K562 (cell line): ENCODE results near the gene HSPA14. TPM values are rescaled to one million over a fixed set of nuclear protein-coding genes. Genes with fewer than 3 reads are reported as not detected.

ENCODE experiments used
- CEBPG ChIP-seq, 3 experiments: fragments of 200-800 bp in 1 of 3; sonication (Bioruptor generic) in 1 of 3; sonication (generic) in 1 of 3; formaldehyde crosslinking in 1 of 3; IDR thresholded peaks in 2 of 3; conservative IDR thresholded peaks in 1 of 3; 2 replicates each; pipeline versions ENCODE4 v1.6.1 to v1.8.0; 2016 to 2022; ENCODE audit warnings: missing compliant biosample characterization in 2 of 3, missing genetic modification characterization in 2 of 3, mild to moderate bottlenecking in 1 of 3, missing genetic modification reagents in 1 of 3
- CHAMP1 ChIP-seq: fragments of 450-650 bp; IDR thresholded peaks from 2 replicates; pipeline ENCODE4 v1.6.1; 2016; ENCODE audit warnings: mild to moderate bottlenecking
- HDGF ChIP-seq: fragments of 450-650 bp; IDR thresholded peaks from 2 replicates; pipeline ENCODE4 v1.6.1; 2016
- MCM7 ChIP-seq, 2 experiments: fragments of 450-650 bp; IDR thresholded peaks; 2 replicates each; pipeline ENCODE4 v1.6.1; 2016 to 2018
- POLR2A ChIP-seq: fragments of 450-650 bp; conservative IDR thresholded peaks from 2 replicates; pipeline ENCODE4 v1.6.1; 2016
- PREB ChIP-seq: sonication (generic); formaldehyde crosslinking; IDR thresholded peaks from 2 replicates; pipeline ENCODE4 v1.8.1; 2023; ENCODE audit warnings: mild to moderate bottlenecking, missing genetic modification reagents
- RBM34 ChIP-seq: fragments of 200-400 bp; formaldehyde crosslinking; IDR thresholded peaks from 2 replicates; pipeline ENCODE4 v1.6.1; 2018; ENCODE audit warnings: low read length, borderline replicate concordance; ENCODE audit not compliant: insufficient read depth
- SREBF1 ChIP-seq: fragments of 150-350 bp; IDR thresholded peaks from 2 replicates; pipeline ENCODE4 v1.6.1; 2014; ENCODE audit warnings: antibody characterized with exemption, low read depth, low read length, borderline replicate concordance
- STAG1 ChIP-seq: sonication (generic); formaldehyde crosslinking; IDR thresholded peaks from 2 replicates; pipeline ENCODE4 v1.5.0; 2020; ENCODE audit warnings: missing genetic modification reagents, borderline replicate concordance
- ZBTB26 ChIP-seq: fragments of 450-650 bp; formaldehyde crosslinking; IDR thresholded peaks from 2 replicates; pipeline ENCODE4 v1.4.0; 2022; ENCODE audit warnings: missing genetic modification characterization
- ZNF277 ChIP-seq: fragments of 250-450 bp; sonication (Bioruptor Pico); IDR thresholded peaks from 2 replicates; pipeline ENCODE4 v1.8.0; 2022; ENCODE audit warnings: inconsistent platforms, mild to moderate bottlenecking, moderate library complexity, borderline replicate concordance
- ZNF444 ChIP-seq: fragments of 250-450 bp; sonication (Bioruptor Pico); IDR thresholded peaks from 2 replicates; pipeline ENCODE4 v1.4.0; 2020; ENCODE audit warnings: mild to moderate bottlenecking, moderate library complexity
- ZNF592 ChIP-seq: fragments of 450-650 bp; IDR thresholded peaks from 2 replicates; pipeline ENCODE4 v1.6.1; 2017; ENCODE audit warnings: antibody characterized with exemption, mild to moderate bottlenecking
- polyA plus RNA-seq, 8 experiments: library from polyadenylated mRNA; depleted of rRNA in 4 of 8; stranded (reverse) in 5 of 8; unstranded in 3 of 8; fragments of >200 nt; fragmentation: Nextera tagmentation in 2 of 8; fragmentation: Illumina TruSeq in 1 of 8; extraction: Ambion mirVana in 2 of 8; extraction: Trizol in 1 of 8; gene quantifications; 2 replicates each; pipeline versions ENCODE4 v1.2.1 to v1.2.3, GENCODE V29; 2011 to 2014; ENCODE audit warnings: inconsistent platforms in 1 of 8, missing spikeins in 1 of 8
- total RNA-seq, 7 experiments: library from RNA; depleted of rRNA in 6 of 7; stranded (reverse); fragments of >200 nt in 6 of 7; fragmentation: Illumina TruSeq in 2 of 7; extraction: Trizol in 2 of 7; gene quantifications; 2 replicates each; pipeline versions ENCODE4 v1.2.1 to v1.2.3, GENCODE V29; 2011 to 2021; ENCODE audit warnings: low replicate concordance in 1 of 7
- TF ChIP-seq, protein P1 (sequence below): fragments of 450-650 bp; formaldehyde crosslinking; IDR thresholded peaks from 2 replicates; pipeline ENCODE4 v1.4.0; 2022; ENCODE audit warnings: missing genetic modification characterization

HSPA14 gene
- total and polyA plus RNA-seq, 9 of the 15 experiments (the other 6 are each of a cell fraction or from before 2014, with no cell fraction given) = 41.9 to 75.0 (median 63.2) TPM

- TF ChIP-seq CHAMP1 = no peak
- TF ChIP-seq STAG1 (CRISPR knock-in tag) = no peak
- 0 out of 2 replicates have a peak, but pooled peaks have one; percentile 49 for TF ChIP-seq ZNF592
- TF ChIP-seq, protein P1, sequence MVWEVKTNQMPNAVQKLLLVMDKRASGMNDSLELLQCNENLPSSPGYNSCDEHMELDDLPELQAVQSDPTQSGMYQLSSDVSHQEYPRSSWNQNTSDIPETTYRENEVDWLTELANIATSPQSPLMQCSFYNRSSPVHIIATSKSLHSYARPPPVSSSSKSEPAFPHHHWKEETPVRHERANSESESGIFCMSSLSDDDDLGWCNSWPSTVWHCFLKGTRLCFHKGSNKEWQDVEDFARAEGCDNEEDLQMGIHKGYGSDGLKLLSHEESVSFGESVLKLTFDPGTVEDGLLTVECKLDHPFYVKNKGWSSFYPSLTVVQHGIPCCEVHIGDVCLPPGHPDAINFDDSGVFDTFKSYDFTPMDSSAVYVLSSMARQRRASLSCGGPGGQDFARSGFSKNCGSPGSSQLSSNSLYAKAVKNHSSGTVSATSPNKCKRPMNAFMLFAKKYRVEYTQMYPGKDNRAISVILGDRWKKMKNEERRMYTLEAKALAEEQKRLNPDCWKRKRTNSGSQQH = no peak
- TF ChIP-seq MCM7 (IDR thresholded peaks at IDR 0.05) = no peak
- TF ChIP-seq RBM34 = no peak
- TF ChIP-seq SREBF1 = no peak
- TF ChIP-seq CEBPG (CRISPR knock-in tag; IDR thresholded peaks at IDR 0.05) = no peak
- no peak for TF ChIP-seq CEBPG (tag; conservative IDR thresholded peaks at IDR 0.05 in 1 of 2, IDR thresholded peaks at IDR 0.05 in 1 of 2)
- TF ChIP-seq PREB (CRISPR knock-in tag) = no peak
- TF ChIP-seq ZNF277 (CRISPR knock-in tag) = no peak
- no peak for TF ChIP-seq ZNF444 (CRISPR knock-in tag)
- peak; percentile 93 for TF ChIP-seq POLR2A
- TF ChIP-seq ZBTB26 = no peak
- TF ChIP-seq HDGF = no peak
Observed at GRCh38 chr10:14878266-14879123, 40.4 kb downstream of the HSPA14 start, which contains the start of gene SUV39H2 (continued).
